Skeletal muscle cell (primary cell): ENCODE measurements around the gene SCTR.

Experiments used
- DNase-seq: peaks from one replicate; pipeline ENCODE4 v3.0.0-alpha.2; 2010; ENCODE audit warnings: low read depth
- H3K4me3 ChIP-seq: 2 replicates; pipeline ENCODE4 v1.5.1; 2011; ENCODE audit warnings: low read depth, mild to moderate bottlenecking, control low read depth, low read length, moderate library complexity

The SCTR gene

GRCh38 chr2:119435081-119435952 lies 89.0 kb downstream of the SCTR start:
- no peak overlapping the region for H3K4me3 ChIP-seq
- DNase-seq = no peak

GRCh38 chr2:119434664-119435063 lies 89.6 kb downstream of the SCTR start:
- no peak for DNase-seq
- H3K4me3 ChIP-seq = no peak overlapping the region

- no peak overlapping the region for H3K4me3 ChIP-seq
- no peak for DNase-seq
These were observed 90.5 kb downstream of the SCTR start for GRCh38 chr2:119433636-119434327.

GRCh38 chr2:119432851-119433522 lies 91.3 kb downstream of the SCTR start:
- no peak overlapping the region for H3K4me3 ChIP-seq
- DNase-seq = no peak

- peak overlapping the region; percentile 42 for H3K4me3 ChIP-seq
- DNase-seq = no peak
These were observed 92.1 kb downstream of the SCTR start for GRCh38 chr2:119431976-119432850.

- DNase-seq = peak; percentile 10
- peak within 1 kb of the TSS; percentile 42 for H3K4me3 ChIP-seq
These were observed 92.9 kb downstream of the SCTR start, which contains the start of gene TMEM37 for GRCh38 chr2:119431155-119431975. TSS of gene TMEM37 (plus strand) at chr2:119431854. CDS start at chr2:119431904, 50 bp downstream.

GRCh38 chr2:119430023-119430498 lies 94.2 kb downstream of the SCTR start:
- no peak for DNase-seq
- no peak overlapping the region for H3K4me3 ChIP-seq

- H3K4me3 ChIP-seq = no peak overlapping the region
- DNase-seq = no peak
These were observed 94.9 kb downstream of the SCTR start for GRCh38 chr2:119429225-119429981.

- no peak overlapping the region for H3K4me3 ChIP-seq
- no peak for DNase-seq
These were observed 95.6 kb downstream of the SCTR start for GRCh38 chr2:119428488-119429224.

GRCh38 chr2:119427756-119428155 lies 96.5 kb downstream of the SCTR start:
- DNase-seq = no peak
- H3K4me3 ChIP-seq = no peak overlapping the region

- no peak overlapping the region for H3K4me3 ChIP-seq
- no peak for DNase-seq
These were observed 97.4 kb downstream of the SCTR start for GRCh38 chr2:119426801-119427395.

GRCh38 chr2:119426396-119426675 lies 97.9 kb downstream of the SCTR start:
- no peak overlapping the region for H3K4me3 ChIP-seq
- DNase-seq = no peak

GRCh38 chr2:119425620-119426395 lies 98.5 kb downstream of the SCTR start:
- no peak overlapping the region for H3K4me3 ChIP-seq

GRCh38 chr2:119425119-119425405 lies 99.2 kb downstream of the SCTR start:
- DNase-seq = no peak
- no peak overlapping the region for H3K4me3 ChIP-seq

More at GRCh38 chr2:119425620-119426395, 98.5 kb downstream of the SCTR start:
- no peak for DNase-seq

- no peak for DNase-seq
- H3K4me3 ChIP-seq = no peak overlapping the region
These were observed 99.8 kb downstream of the SCTR start for GRCh38 chr2:119424284-119425118.
